ENCODE data around the gene CYTH4.

The CYTH4 gene

DNA sequence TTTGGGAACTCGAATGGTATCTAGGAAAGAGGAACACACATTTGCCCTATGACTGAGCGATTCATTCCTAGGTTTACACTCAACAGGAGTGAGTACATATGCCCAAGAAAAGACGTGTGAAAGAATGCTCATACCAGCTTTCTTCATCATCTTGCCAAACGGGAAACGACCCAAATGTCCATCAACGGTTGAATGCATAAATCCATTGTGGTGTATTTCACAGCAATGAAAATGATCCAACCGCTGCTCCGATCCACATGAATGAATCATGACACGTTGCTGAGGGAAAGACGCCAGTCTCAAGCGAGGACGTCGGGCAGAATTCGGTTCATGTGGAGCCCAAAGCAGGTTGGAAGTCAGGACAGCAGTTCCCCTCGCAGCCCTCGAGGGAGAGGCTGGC is 71.5 kb downstream of the CYTH4 start:
- DNase-seq, result no peak

DNA sequence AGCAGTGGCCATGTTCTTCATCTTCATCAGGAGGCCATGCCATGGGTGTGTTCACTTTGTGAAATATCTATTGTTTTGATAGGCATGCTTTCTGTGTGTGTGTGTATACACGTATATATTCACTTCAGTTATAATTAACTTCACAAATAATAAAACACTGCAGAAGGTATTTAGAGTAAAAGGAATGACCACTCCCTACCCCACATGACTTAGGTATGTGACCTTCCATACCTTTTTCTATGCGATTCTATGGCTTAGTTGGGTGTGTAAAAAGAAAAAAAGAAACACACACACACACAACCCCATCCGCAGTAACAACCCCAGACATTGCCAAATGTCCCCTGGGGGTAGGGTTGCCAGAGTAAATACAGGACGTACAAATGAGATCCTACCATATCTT is 72.0 kb downstream of the CYTH4 start:
- no peak for DNase-seq

DNA sequence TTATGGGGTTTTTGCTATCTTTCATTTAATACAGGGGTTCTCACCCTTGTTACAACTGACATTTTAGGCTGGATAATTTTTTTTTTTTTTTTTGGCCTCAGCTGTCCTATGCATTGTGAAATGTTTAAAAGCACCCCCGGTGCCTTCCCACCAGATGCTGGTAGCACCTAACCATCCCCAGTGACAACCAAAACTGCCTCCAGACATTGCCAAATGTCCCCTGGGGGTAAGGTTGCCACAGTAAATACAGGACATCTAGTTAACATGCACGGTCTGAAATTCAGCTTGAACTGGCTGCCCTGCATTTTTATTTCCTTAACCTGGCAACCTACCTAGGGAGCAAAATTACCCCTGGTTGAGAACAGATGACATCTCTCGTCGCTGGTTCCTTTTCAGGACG is 72.4 kb downstream of the CYTH4 start:
- no peak for DNase-seq

DNA sequence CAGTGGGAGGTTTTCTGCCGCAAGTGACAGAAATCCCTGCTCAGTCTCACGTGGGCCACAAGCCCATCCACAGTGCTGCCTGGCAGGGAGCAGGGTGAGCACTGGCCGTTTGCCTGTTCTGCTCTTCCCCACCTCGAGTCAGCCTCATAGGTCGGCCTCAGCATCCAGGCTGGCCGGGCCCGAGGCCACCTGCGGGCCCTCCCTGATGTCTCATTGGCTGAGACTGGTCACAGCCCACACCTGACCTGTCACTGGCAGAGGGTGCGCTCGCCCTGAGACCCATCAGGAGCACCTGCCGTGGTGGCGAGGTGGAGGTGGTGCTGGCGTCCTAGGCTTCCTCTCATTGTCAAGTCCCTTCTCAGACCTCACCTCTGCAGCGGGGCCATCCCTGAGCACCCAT is 72.9 kb downstream of the CYTH4 start:
- no peak for DNase-seq

DNA sequence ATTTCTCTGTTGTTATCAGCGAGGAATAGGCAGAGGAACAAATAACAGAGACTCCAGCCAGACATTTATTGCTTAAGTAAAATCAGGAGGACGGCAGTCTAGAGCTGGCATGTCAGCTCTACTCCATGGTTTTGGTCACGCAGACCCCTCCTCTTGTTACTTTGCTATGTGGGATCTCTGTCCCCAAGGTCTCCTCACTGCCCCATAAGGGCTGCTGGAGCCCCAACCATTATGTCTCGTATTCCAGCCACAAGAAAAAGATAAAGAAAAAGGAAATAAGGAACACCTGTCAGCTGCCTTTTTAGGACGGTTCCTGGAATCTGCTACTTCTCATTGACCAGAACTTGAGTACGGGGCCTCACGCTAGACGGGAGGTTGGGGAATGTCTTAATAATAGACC is 74.6 kb downstream of the CYTH4 start:
- DNase-seq, result no peak

DNA sequence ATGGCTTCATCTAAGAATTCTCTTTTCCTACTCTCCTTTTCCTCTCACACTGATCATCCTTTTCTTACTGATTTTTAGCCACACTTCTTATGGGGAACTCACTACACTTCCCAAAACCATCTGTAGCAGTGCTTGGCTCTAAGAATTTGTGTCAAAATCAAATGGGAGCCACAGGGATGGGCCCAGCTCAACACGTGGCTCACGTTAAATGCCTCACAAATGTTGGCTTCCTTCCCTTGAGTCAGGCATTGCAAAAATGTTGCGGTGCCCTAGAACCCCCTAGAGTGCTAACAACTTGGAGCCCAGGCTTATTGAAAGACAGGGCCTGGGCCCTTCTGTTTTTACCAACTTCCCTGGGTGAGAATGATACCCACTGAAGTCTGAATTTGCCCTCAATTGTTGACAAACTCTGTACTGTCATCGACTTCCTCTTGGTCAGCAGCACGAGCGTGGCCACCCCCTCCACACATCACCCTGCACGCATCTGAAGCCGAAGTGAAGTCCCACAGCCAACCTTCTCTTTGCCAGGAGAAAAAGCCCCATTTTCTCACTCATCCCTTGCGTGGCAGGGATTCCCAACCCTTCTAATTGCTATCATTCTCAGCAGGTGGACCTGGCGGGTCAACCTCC is 75.3 kb downstream of the CYTH4 start:
- DNase-seq, result no peak

DNA sequence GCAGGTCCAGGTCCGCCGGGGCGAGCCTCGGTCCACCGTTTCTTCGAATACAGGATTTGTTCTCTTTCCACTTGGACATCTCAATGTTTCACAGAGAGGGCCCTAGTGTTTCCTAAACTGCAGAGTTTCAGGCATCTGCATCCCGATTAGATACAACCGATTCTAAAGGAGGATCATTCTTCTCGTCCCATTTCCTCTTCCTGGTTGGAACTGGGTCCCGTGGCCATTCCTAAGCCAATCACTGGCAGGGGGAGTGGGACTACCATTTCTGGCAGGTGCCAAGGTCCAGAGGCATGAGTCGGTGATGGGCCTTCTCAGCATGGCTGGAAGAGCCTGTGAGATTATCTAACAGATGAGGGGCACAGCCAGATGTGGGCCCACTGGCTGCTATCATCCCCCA is 76.1 kb downstream of the CYTH4 start:
- DNase-seq, result no peak

DNA sequence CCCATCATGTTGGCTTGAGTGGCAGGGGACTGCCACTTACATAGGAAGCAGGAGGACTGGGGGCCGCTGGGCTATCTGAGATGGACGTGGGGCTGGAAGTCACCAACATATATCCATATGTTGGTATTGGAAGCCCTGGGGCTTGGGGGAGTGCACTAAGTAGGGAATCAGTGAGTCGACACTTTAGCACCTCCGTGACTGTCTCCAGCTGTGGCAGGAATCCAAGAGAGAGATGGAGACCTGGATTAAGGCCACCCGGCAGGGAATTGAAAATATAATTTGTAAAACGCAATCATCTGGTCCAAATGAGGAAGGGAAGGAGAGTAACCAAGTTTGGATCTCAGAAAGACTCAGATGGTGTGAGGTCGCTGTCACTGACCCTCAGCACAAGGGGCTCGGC is 76.6 kb downstream of the CYTH4 start:
- DNase-seq, result no peak

DNA sequence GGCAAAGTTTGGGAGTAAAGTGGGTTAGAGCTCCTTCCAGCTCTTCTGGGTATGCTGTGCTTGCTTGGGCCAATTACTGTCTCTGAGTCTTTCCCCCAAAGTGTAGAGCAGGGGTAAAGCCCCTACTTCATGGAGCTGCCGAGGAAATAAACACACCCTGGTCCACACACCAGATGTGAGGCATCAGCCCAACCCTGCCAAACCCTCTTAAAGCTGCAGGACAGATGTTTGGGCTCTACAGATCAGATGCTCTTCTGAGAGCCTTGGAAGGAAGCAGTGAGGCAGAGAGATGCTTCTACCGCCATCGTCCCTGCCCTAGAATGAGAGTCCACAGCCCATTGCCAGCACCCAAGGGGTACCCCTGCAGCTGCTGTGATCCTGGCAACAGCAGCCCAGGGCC is 80.3 kb downstream of the CYTH4 start:
- no peak for DNase-seq

DNA sequence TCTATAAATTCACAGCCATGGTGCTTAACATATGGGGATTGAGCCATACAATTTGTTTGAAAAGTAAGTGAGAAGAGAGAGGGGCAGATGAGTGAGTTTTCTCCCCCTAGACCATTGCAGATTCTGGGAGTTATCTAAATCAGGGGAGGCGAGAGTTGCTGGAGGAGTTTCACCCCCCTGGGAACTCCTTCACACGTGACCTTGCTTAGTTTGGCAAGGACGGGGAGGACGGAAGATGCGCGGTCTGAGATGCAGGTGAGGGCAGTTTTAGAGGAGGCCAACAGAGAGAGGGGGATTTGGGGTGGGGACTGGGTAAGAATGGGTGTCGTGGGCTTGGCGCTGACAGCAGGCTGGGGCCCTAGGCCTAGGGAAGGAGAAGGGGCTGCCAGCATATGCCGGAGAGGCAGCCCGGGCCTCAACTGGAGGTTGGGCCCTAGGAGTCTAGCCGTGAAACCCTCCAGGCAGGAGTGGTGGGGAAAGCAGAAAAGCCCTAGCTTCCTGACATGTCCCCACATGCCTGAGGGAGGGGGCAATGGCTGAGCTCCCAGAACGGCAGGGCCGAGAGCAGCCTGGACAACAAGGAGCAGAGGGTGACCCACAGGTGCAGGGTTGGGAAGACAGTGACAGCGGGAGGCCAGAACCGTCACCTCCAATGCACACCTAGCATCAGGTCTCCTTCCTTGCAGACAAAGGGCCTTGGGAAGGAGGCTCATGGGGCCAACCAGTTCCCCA is 81.1 kb downstream of the CYTH4 start:
- no peak for DNase-seq
